IMR-90 (cell line): Measurements from ENCODE around the gene NPW. TPM values are rescaled to one million over a fixed set of nuclear protein-coding genes. Genes with fewer than 3 reads are reported as not detected.
A peak's percentile ranks its signal among the peaks of the same experiment; 100 is the strongest.

Source experiments
- ATAC-seq: fragments of 200-7000 bp; cut with Tn5 transposase; 2 replicates; pipeline ENCODE4 v1.9.1; 2020; ENCODE audit warnings: low read depth, mild to moderate bottlenecking, moderate library complexity
- BruUV-seq: library from RNA; stranded (reverse); fragments of 400-500 nt; replicated peaks from 2 replicates; lab custom pipeline; 2021; lab: Mats Ljungman, UMichigan
- CTCF ChIA-PET: fragments of 300-600 bp; formaldehyde crosslinking; extraction: SDS; loops from one replicate; lab custom pipeline; 2021; ENCODE audit warnings: antibody characterized with exemption; lab: Yijun Ruan, JAX
- POLR2A ChIA-PET: fragments of 300-600 bp; sonication (Branson Sonifier 250); formaldehyde crosslinking; loops from one replicate; lab custom pipeline; 2022; ENCODE audit warnings: antibody characterized with exemption; ENCODE audit not compliant: unreplicated experiment; lab: Charles Lee
- DNase-seq: peaks from one replicate; pipeline ENCODE4 v3.0.0; 2013
- H2AFZ ChIP-seq: replicated peaks from 2 replicates; pipeline ENCODE3; 2013; ENCODE audit warnings: low read length, mild to moderate bottlenecking; ENCODE audit not compliant: poor library complexity
- H2AK5ac ChIP-seq: 2 replicates; pipeline ENCODE4 v1.6.1; 2013; ENCODE audit warnings: low read depth, low read length, inconsistent platforms
- H2AK9ac ChIP-seq: replicated peaks from 2 replicates; pipeline ENCODE3; 2013; ENCODE audit warnings: mild to moderate bottlenecking, low read depth, low read length, moderate library complexity; ENCODE audit not compliant: poor library complexity
- H2BK120ac ChIP-seq: 2 replicates; pipeline ENCODE4 v1.6.1; 2013; ENCODE audit warnings: low read depth, low read length, inconsistent platforms
- H2BK15ac ChIP-seq: 3 replicates; pipeline ENCODE4 v1.6.1; 2013; ENCODE audit warnings: low read depth, low read length, inconsistent platforms
- H2BK20ac ChIP-seq: 2 replicates; pipeline ENCODE4 v1.6.1; 2013; ENCODE audit warnings: low read depth, mild to moderate bottlenecking, inconsistent platforms, low read length, moderate library complexity
- H2BK5ac ChIP-seq: 2 replicates; pipeline ENCODE4 v1.6.1; 2013; ENCODE audit warnings: mild to moderate bottlenecking, low read depth, low read length, inconsistent platforms; ENCODE audit not compliant: poor library complexity, severe bottlenecking
- H3K14ac ChIP-seq: replicated peaks from 2 replicates; pipeline ENCODE4 v1.6.1; 2013; ENCODE audit warnings: low read depth, low read length, inconsistent platforms
- H3K18ac ChIP-seq: 2 replicates; pipeline ENCODE4 v1.6.1; 2013; ENCODE audit warnings: low read depth, low read length, control low read depth
- H3K23ac ChIP-seq: 2 replicates; pipeline ENCODE4 v1.6.1; 2013; ENCODE audit warnings: low read depth, low read length, inconsistent platforms
- H3K27ac ChIP-seq: 2 replicates; pipeline ENCODE4 v1.5.1; 2013; ENCODE audit warnings: mild to moderate bottlenecking, control low read depth, low read length; ENCODE audit not compliant: insufficient read depth
- H3K27me3 ChIP-seq: 2 replicates; pipeline ENCODE4 v1.6.1; 2013; ENCODE audit warnings: low read length; ENCODE audit not compliant: control insufficient read depth, insufficient read depth
- H3K36me3 ChIP-seq: 2 replicates; pipeline ENCODE4 v1.6.1; 2013; ENCODE audit warnings: low read length, mixed read lengths; ENCODE audit not compliant: control insufficient read depth, insufficient read depth
- H3K4ac ChIP-seq: 2 replicates; pipeline ENCODE4 v1.6.1; 2013; ENCODE audit warnings: low read depth, low read length, inconsistent platforms
- H3K4me1 ChIP-seq: 2 replicates; pipeline ENCODE4 v1.6.1; 2013; ENCODE audit warnings: low read length, mixed read lengths; ENCODE audit not compliant: control insufficient read depth, insufficient read depth
- H3K4me2 ChIP-seq: 2 replicates; pipeline ENCODE4 v1.6.1; 2013; ENCODE audit warnings: low read depth, mild to moderate bottlenecking, control low read depth, low read length, moderate library complexity
- H3K4me3 ChIP-seq: 2 replicates; pipeline ENCODE4 v1.5.1; 2013; ENCODE audit warnings: low read depth, mild to moderate bottlenecking, control low read depth, low read length, moderate library complexity; ENCODE audit not compliant: insufficient read depth
- H3K56ac ChIP-seq: 2 replicates; pipeline ENCODE4 v1.6.1; 2013; ENCODE audit warnings: low read length, inconsistent platforms; ENCODE audit not compliant: insufficient read depth; ENCODE audit errors: extremely low read depth
- H3K79me1 ChIP-seq, 2 experiments: 2 replicates each; pipeline ENCODE4 v1.6.1; 2013; ENCODE audit warnings: low read length in 2 of 2, inconsistent platforms in 1 of 2, low read depth in 1 of 2
- H3K9ac ChIP-seq: 2 replicates; pipeline ENCODE4 v1.6.1; 2013; ENCODE audit warnings: low read depth, low read length, control low read depth
- H3K9me1 ChIP-seq: 2 replicates; pipeline ENCODE4 v1.6.1; 2013; ENCODE audit warnings: low read length, inconsistent platforms; ENCODE audit not compliant: insufficient read depth
- H3K9me3 ChIP-seq: 2 replicates; pipeline ENCODE4 v1.6.1; 2013; ENCODE audit warnings: low read length; ENCODE audit not compliant: control insufficient read depth, insufficient read depth
- H4K20me1 ChIP-seq: 2 replicates; pipeline ENCODE4 v1.6.1; 2013; ENCODE audit warnings: low read length, inconsistent platforms; ENCODE audit not compliant: insufficient read depth
- H4K5ac ChIP-seq: 2 replicates; pipeline ENCODE4 v1.6.1; 2013; ENCODE audit warnings: mild to moderate bottlenecking, low read depth, low read length, control low read depth
- H4K8ac ChIP-seq, 2 experiments: 2 replicates each; pipeline ENCODE4 v1.6.1; 2013; ENCODE audit warnings: low read depth in 2 of 2, low read length in 2 of 2, control low read depth in 1 of 2, inconsistent platforms in 1 of 2
- H4K91ac ChIP-seq: 2 replicates; pipeline ENCODE4 v1.6.1; 2013; ENCODE audit warnings: low read depth, low read length, inconsistent platforms; ENCODE audit not compliant: insufficient read depth
- BHLHE40 ChIP-seq: fragments of 150-350 bp; IDR thresholded peaks from 2 replicates; pipeline ENCODE4 v1.6.1; 2016; ENCODE audit warnings: mild to moderate bottlenecking, low read depth, low read length
- MAZ ChIP-seq: IDR thresholded peaks from 2 replicates; pipeline ENCODE4 v1.6.1; 2012; ENCODE audit warnings: low read depth, mild to moderate bottlenecking, low read length, improper control_type of control experiment, moderate library complexity, borderline replicate concordance
- MXI1 ChIP-seq: IDR thresholded peaks from 2 replicates; pipeline ENCODE4 v1.6.1; 2012; ENCODE audit warnings: low read depth, mild to moderate bottlenecking, low read length, moderate library complexity, borderline replicate concordance
- RFX5 ChIP-seq: IDR thresholded peaks from 2 replicates; pipeline ENCODE4 v1.8.0; 2012; ENCODE audit warnings: low read depth, mild to moderate bottlenecking, low read length, moderate library complexity
- SMC3 ChIP-seq: fragments of 150-350 bp; IDR thresholded peaks from 2 replicates; pipeline ENCODE4 v1.6.1; 2016; ENCODE audit warnings: low read depth, mild to moderate bottlenecking, antibody characterized with exemption, low read length, moderate library complexity
- USF2 ChIP-seq: fragments of 150-350 bp; IDR thresholded peaks from 2 replicates; pipeline ENCODE4 v1.6.1; 2017; ENCODE audit warnings: mild to moderate bottlenecking, antibody characterized with exemption, low read length, low read depth
- whole genome bisulfite sequencing, 2 experiments: methylation state at CpG; one replicate each; pipeline versions ENCODE4 v1.1.5 to v1.1.7; 2013; ENCODE audit warnings: missing lambda C conversion rate in 2 of 2; ENCODE audit not compliant: insufficient read length in 1 of 2; ENCODE audit errors: extremely low coverage in 2 of 2; 5-methylcytosine and 5-hydroxymethylcytosine counted together
- dilution Hi-C: fragments of 300-500 bp; cut with HindIII; formaldehyde crosslinking; loops from one replicate; pipeline ENCODE4 v1.14.3; 2018; ENCODE audit warnings: low sequenced_read_pairs; ENCODE audit not compliant: unreplicated experiment
- in situ Hi-C: fragments of 300-500 bp; cut with MboI; formaldehyde crosslinking; loops from 3 replicates; pipeline ENCODE4 v1.14.3; 2019; ENCODE audit warnings: low sequenced_read_pairs, inconsistent platforms, mixed read lengths
- intact Hi-C: fragments of 100-400 bp; cut with micrococcal nuclease; formaldehyde crosslinking; loops from 2 replicates; pipeline ENCODE4 v1.10.0; 2022
- polyA plus RNA-seq, 3 experiments: library from polyadenylated mRNA; depleted of rRNA; stranded (reverse); fragments of >200 nt; gene quantifications; 2 replicates each; pipeline ENCODE4 v1.2.3, GENCODE V29; 2012; ENCODE audit warnings: low replicate concordance in 1 of 3
- total RNA-seq: library from RNA; depleted of rRNA; stranded (reverse); fragments of >200 nt; gene quantifications from 2 replicates; pipeline ENCODE4 v1.2.3, GENCODE V29; 2012

Gene NPW
- total and polyA plus RNA-seq, 2 of the 4 experiments (the other 2 are of a cell fraction), result 0.18 to 2.0 TPM

GRCh38 chr16:2037115-2037514, 17.5 kb downstream of the NPW start:
- no peak for DNase-seq
- Histone ChIP-seq H3K9ac (no peak overlapping the region), H2AK5ac (peak overlapping the region; percentile 86), H3K4ac (peak overlapping the region; percentile 92), H2BK15ac (peak overlapping the region; percentile 84; the same call in 1 of the 3 replicates), H3K14ac (no peak overlapping the region), H3K36me3 (peaks cover 32% of the 10 kb centered on the region), H3K9me3 (no peaks in the 10 kb centered on the region), H4K20me1 (no peaks in the 10 kb centered on the region), H3K27ac (peak overlapping the region; percentile 100), H2AK9ac (peak overlapping the region; percentile 98), H2BK120ac (peak overlapping the region; percentile 94), H3K27me3 (no peaks in the 10 kb centered on the region), H3K79me1 (peaks cover 19 to 64% of the 10 kb centered on the region in 2 experiments; a peak in 3 of 4 replicates), H2AFZ (no peak overlapping the region), H3K4me3 (no peak overlapping the region), H2BK5ac (peak overlapping the region; percentile 98), H3K4me1 (peaks cover 75% of the 10 kb centered on the region), H2BK20ac (peak overlapping the region; percentile 64), H4K8ac (peak overlapping the region in 1 of 2 experiments; percentile 33; a peak in 1 of 4 replicates), H4K91ac (peak overlapping the region; percentile 97), H3K18ac (no peak overlapping the region; the same call in 1 of the 2 replicates), H4K5ac (no peak overlapping the region; the same call in 1 of the 2 replicates), H3K23ac (no peak overlapping the region), H3K4me2 (no peak overlapping the region), H3K9me1 (peaks cover 19% of the 10 kb centered on the region), H3K56ac (no peak overlapping the region)
- ChIA-PET POLR2A (no interaction called here), CTCF (interaction anchor here (1.0 kb wide), 1 partner anchor 15 kb away, joined by 3 read pairs; no protein-coding TSS in a partner anchor)
- dilution Hi-C loops (no loop called here), in situ Hi-C loops (no loop called here), intact Hi-C loops (no loop called here)
- no peak for ATAC-seq
- no CpG with 5 or more reads among the region's 15 CpGs for WGBS, 2 experiments
- BruUV-seq, result no TSS peak
- no peak for TF ChIP-seq MAZ
- no peak for TF ChIP-seq USF2
- TF ChIP-seq RFX5, result no peak
- no peak for TF ChIP-seq MXI1
- TF ChIP-seq SMC3, result no peak
- TF ChIP-seq BHLHE40, result no peak
